Stimulated activated CD8-positive, alpha-beta memory T cell treated with anti-CD3 and anti-CD28 coated beads, Interleukin-7, amount 100 ng/mL, for 24 hours (primary cell): ENCODE data around the gene ZBTB7C.

Experiments
- DNase-seq: peaks from one replicate; pipeline ENCODE4 v3.0.0-alpha.2; 2020; ENCODE audit warnings: low read depth

ZBTB7C gene

GRCh38 chr18:48138660-48139430 lies 270.3 kb downstream of the ZBTB7C start:
- DNase-seq = no peak

DNA sequence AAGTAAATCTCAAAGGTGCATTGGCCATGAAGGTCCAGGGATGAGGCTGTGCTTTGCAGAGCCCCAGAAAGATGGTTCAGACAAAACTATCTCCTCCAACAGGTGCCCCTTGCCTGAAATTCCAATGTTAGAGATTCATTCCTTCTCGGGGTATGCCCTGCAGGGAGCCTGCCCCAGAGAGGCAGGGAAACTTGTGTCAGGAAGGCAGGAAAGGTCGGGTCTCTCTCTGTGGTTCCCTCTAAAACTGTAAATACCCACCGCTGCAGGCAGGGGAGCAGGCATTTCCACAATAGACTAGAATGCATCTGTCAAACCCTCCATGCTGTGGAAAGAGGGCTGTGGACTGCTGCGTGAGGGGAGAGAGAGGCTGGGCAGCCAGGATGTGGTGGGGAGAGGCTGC lies 271.0 kb downstream of the ZBTB7C start:
- DNase-seq = no peak

GRCh38 chr18:48137374-48138081 lies 271.7 kb downstream of the ZBTB7C start:
- no peak for DNase-seq

DNA sequence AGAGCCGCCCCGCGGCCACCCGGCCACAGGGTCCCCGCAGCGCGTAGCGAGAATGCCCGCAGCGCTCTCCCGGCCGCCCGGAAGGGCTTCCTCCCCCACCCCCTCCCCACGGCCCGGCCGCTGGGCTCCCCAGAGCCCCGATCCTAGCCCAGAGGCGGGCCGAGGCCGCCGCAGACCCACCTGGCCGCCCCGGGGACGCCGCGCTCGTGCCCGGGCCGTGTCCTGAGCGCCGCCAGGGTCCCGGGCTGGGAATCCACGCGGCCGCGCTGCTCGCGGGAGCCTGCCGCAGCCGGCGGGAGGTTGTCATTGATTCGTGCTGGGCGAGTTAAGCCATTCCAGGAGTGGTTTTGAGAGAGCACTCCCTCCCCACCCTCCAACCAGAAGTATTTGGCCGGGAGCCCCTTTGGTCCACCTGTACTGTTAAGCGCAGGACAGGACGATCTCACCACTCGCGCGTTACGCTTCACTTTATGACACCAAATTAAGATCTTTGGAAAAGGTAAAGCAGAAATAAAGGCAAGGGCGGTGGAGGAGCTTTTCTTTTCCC lies 272.3 kb downstream of the ZBTB7C start:
- no peak for DNase-seq

- DNase-seq = no peak
These were observed 272.9 kb downstream of the ZBTB7C start for GRCh38 chr18:48136051-48136826.

GRCh38 chr18:48135436-48135966 lies 273.7 kb downstream of the ZBTB7C start:
- no peak for DNase-seq

GRCh38 chr18:48134609-48135008 lies 274.6 kb downstream of the ZBTB7C start:
- DNase-seq = no peak

DNA sequence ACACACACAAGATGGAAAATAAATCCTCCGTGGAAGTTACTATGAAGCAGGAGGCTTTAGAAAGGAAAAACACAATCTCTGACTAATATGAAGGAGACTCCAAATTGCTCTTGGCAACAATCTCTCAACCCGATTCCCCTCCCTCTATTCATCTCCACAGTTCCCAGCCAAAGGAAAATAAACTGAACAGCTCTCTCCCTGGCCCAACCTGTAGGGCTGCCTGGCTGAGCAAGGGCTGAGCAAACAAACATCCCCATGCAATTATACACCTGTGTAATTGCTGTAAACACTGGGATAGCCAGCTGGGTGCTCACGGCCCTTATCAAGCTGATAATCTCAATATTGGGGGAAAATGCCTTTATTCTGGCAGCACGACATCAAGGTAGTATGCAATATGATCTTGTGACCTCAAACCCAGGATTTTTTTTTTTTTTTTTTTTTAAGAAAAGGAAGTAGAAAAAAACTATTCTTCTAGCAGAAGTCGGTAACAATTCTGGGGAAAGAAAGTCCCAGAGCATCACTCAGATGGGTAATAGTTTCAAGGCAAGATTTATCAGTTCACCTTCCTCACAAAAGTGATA lies 275.4 kb downstream of the ZBTB7C start:
- no peak for DNase-seq

GRCh38 chr18:48132797-48133655 lies 276.2 kb downstream of the ZBTB7C start:
- DNase-seq = no peak

DNA sequence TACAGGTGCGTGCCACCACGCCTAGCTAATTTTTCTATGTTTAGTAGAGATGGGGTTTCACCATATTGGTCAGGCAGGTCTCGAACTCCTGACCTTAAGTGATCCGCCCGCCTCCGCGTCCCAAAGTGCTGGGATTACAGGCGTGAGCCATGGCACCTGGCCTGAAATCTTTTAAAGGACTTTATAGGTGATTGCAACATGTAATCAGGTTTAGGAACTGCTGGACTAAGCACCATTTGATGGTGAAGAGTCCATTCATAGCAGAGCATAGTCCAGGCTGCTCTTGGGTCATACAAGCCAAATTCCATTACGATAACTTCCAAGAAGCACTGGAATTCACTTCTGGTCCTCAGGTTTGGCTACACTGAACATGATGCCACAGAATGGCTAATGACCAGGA lies 278.1 kb downstream of the ZBTB7C start:
- no peak for DNase-seq

DNA sequence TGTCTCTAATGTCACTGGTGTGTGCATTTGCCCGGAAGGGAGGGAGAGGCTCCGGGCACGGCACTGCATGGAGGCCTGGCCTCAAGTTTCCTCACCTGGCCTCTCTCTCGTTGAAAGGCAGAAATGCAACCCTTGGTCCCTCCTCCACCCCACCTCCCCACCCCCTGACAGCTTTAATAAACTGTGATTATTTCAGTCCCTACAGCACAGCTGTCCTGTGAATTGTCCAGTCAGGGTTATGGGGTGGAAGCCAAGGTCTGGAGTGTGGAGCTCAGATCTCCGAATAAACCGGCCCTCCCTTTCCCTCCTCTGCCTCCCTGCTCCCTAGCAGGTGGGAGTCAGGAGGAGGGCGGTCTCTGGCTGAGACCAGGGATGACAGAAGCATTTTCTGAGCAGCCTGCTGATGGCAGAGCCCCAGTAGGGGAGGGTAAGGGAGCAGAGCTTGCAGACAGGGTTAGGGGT lies 279.5 kb downstream of the ZBTB7C start:
- DNase-seq = no peak

DNA sequence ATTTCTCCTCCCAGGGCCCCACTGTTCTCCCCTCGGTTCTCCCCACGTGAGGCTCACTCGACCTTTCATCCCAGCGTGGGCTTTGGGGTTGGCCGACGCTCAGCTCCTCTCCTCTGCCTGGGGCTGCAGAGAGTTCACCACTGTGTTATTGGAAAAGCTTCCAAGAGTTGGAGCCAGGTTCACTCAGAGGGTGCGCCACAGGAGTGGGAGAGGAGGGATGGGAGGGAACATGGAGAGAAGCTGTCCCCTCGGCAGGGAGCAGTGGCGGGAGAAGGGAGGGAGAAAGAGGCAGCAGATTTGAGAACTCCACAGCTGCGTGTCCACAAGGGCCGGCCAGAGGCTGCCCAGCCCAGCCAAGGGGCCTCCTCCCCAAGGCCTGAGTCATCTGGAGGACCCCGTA lies 281.6 kb downstream of the ZBTB7C start:
- no peak for DNase-seq

DNA sequence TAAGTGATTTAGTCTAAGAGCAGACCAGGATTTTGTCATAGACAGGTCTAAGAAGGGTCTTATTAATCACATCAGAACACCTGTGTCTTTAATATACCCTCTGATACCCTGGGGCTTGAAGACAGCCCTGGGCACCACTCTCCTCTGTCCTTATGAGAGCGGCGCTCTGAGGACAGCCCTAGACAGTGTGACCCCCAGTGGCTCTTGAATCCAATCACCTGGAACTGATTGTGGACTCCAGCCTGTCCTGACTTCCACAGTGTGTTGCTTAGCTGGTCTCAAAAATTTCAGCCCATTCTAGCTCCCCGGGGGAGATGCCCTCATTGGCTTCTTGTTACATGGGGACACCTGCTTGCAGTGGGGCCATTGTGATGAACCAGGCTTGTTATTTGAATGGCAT lies 282.9 kb downstream of the ZBTB7C start:
- DNase-seq = no peak

DNA sequence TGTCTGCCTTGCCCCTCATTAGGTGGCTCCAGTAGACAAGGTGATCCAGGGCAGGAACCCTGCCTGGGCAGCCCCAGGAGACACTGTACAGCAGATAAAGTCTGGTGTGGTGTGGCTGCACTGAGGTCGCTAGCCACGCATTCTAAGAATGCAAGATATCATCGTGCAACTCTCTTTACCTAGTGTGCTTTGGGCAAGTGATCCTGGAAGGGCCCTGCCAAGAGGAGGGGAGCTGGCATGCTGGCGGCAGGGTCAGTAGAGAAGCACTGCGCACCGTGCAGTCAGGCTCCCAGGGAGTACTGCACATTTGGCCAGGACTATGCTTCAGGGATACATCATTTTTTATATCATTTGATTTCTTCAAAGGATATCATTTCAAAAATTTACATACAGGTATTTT lies 283.5 kb downstream of the ZBTB7C start:
- DNase-seq = no peak

DNA sequence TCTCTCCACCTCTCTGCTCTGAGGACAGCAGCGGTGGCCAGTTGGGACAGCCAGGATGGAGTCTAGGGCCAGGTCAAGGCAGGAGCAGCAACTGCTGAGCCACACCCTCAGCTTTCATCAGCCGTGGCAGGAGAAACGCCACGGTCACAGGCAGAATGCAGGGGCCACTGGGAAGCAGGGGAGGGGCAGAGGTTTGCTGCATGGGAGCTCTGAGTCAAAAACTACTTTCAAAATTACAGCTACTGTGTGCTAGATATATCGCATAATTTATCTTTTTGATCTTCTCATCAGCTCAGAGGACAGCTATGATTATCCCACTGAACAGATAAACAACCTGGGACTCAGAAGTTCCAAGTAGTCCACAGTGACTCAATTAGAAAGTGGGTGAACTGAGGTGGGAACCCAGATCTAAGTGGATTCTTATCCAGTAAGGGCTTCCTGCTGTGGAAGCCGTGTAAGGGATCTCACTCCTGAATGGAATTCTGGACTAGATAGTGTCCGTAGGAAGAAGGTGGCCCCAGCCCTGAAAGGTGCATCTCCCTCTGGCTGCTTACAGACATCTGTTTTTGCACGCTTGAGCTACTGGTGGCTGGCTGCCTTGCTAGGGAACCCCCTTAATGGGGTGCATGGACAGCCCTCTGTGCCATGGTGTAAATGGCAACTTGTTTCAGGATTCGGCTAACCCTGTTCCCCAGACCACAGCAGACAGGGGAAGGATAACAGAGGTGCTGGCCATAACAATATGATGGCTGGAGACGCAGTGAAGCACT lies 284.1 kb downstream of the ZBTB7C start:
- DNase-seq = no peak

- DNase-seq = no peak
These were observed 285.2 kb downstream of the ZBTB7C start for GRCh38 chr18:48123941-48124340.

GRCh38 chr18:48123324-48123723 lies 285.9 kb downstream of the ZBTB7C start:
- no peak for DNase-seq

DNA sequence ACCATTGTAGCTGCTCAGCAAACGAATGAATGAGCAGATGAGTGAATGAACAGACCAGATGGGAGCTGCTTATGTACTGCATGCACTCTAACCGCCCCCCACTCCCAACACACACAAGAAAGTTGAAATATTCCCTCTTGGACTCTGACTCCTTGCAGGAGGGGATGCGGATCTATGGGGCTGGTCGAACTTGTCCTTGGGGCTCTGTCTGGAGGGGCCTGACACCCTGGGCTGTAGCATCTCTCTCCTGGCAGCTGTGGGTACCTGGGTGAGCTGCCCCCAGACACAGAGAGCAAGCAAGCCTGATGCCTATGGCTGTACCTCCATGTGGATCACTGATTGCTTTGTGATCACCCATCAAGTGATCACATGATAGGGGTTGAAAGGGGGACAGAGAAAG lies 286.4 kb downstream of the ZBTB7C start:
- DNase-seq = no peak

DNA sequence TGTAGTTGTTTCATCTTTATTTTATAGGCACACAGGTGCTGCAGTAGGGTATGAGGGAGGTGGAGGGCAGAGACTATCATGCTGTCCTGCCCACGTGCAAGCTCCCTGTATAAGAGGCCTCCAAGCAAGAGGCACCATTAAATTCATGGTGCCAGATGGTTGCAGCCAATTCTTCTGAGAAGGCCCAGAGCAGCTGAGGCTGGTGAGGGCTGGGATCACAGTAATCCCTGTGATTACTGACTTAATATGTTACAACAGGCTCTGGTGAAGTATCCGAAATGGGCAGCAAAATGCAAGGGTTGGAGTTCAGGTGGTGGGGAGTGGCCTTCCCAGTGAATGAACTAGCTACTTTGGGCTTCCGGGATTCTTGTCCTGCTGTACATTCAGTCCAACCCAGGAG lies 286.8 kb downstream of the ZBTB7C start:
- no peak for DNase-seq

DNA sequence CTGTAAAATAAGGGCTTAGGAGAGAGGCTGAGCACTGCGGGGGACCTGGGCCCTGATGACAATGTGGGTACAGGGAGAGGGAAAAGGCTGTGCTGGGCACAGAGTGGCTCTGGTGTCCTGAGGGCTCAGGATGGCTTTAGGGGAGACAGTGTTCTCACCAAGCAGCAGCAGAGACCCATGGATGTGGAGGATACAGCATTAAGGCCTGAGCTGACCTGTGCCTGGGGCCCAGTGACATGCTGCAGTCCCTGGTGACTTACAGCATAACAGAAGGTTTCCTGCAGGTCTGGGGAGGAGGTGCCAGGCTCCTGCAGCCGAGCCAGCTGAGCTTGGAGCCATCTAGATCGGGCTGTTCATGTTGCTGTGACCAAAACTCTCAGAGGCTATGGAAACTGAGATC lies 287.4 kb downstream of the ZBTB7C start:
- no peak for DNase-seq
